Measurements from ENCODE around the gene B3GALT4.

B3GALT4 gene

GRCh38 chr6:33305052-33305451 lies 28.1 kb downstream of the B3GALT4 start:
- H3K9me3 ChIP-seq (ENCODE audit: insufficient read depth, low read depth, low read length): no peaks in the 10 kb centered on the region
- no peak overlapping the region for H3K4me2 ChIP-seq (ENCODE audit: low read depth, low read length, poor library complexity, severe bottlenecking)
- TF ChIP-seq CTCF (conservative IDR thresholded peaks at IDR 0.05; ENCODE audit: low read length): no peak
- TF ChIP-seq EZH2phosphoT487 (IDR thresholded peaks at IDR 0.05; ENCODE audit: borderline replicate concordance): no peak
- peaks cover 16% of the 10 kb centered on the region; the same call in 1 of the 2 replicates for H3K36me3 ChIP-seq (ENCODE audit: insufficient read depth, low read length)
- H3K4me3 ChIP-seq (ENCODE audit: low read length, poor library complexity, severe bottlenecking): no peak overlapping the region
- H3F3A ChIP-seq (ENCODE audit: low read depth): 0 out of 2 replicates have a peak, but pooled peaks cover under 1% of the 10 kb centered on the region
- peaks cover under 1% of the 10 kb centered on the region for H3K4me1 ChIP-seq (ENCODE audit: insufficient read depth, low read length, poor library complexity, severe bottlenecking)
- peaks cover 52% of the 10 kb centered on the region for H3K79me2 ChIP-seq (ENCODE audit: insufficient read depth, low read length)
- no peak overlapping the region for H3K9ac ChIP-seq (ENCODE audit: low read depth, low read length, poor library complexity, severe bottlenecking)
- peaks cover 8% of the 10 kb centered on the region for H4K20me1 ChIP-seq (ENCODE audit: insufficient read depth, low read length, poor library complexity, severe bottlenecking)
- H3K27me3 ChIP-seq (ENCODE audit: insufficient read depth, low read length, poor library complexity, severe bottlenecking): no peaks in the 10 kb centered on the region
- no peak overlapping the region for H2AFZ ChIP-seq (ENCODE audit: low read length)
- no peaks in the 10 kb centered on the region for H3K9me2 ChIP-seq (replicated peaks; ENCODE audit: low read depth, low read length)

- Histone ChIP-seq H3K27me3 (ENCODE audit: insufficient read depth, low read length, poor library complexity, severe bottlenecking) (no peaks in the 10 kb centered on the region), H3K4me2 (ENCODE audit: low read depth, low read length, poor library complexity, severe bottlenecking) (no peak overlapping the region), H3F3A (ENCODE audit: low read depth) (no peaks in the 10 kb centered on the region), H3K4me1 (ENCODE audit: insufficient read depth, low read length, poor library complexity, severe bottlenecking) (no peaks in the 10 kb centered on the region), H3K36me3 (ENCODE audit: insufficient read depth, low read length) (peaks cover 16% of the 10 kb centered on the region; the same call in 1 of the 2 replicates), H3K9me3 (ENCODE audit: insufficient read depth, low read depth, low read length) (no peaks in the 10 kb centered on the region), H4K20me1 (ENCODE audit: insufficient read depth, low read length, poor library complexity, severe bottlenecking) (peaks cover 13% of the 10 kb centered on the region), H3K9me2 (replicated peaks; ENCODE audit: low read depth, low read length) (no peaks in the 10 kb centered on the region), H3K4me3 (ENCODE audit: low read length, poor library complexity, severe bottlenecking) (no peak overlapping the region), H3K9ac (ENCODE audit: low read depth, low read length, poor library complexity, severe bottlenecking) (no peak overlapping the region), H2AFZ (ENCODE audit: low read length) (no peak overlapping the region), H3K79me2 (ENCODE audit: insufficient read depth, low read length) (peaks cover 50% of the 10 kb centered on the region; the same call in 1 of the 2 replicates)
- no peak for TF ChIP-seq EZH2phosphoT487 (IDR thresholded peaks at IDR 0.05; ENCODE audit: borderline replicate concordance)
- TF ChIP-seq CTCF (conservative IDR thresholded peaks at IDR 0.05; ENCODE audit: low read length): no peak
Measured at GRCh38 chr6:33306356-33306755, 29.4 kb downstream of the B3GALT4 start.

GRCh38 chr6:33312361-33313104 lies 35.6 kb downstream of the B3GALT4 start:
- Histone ChIP-seq H3K4me1 (ENCODE audit: insufficient read depth, low read length, poor library complexity, severe bottlenecking) (peaks cover 24% of the 10 kb centered on the region), H3K79me2 (ENCODE audit: insufficient read depth, low read length) (peaks cover 72% of the 10 kb centered on the region), H3K36me3 (ENCODE audit: insufficient read depth, low read length) (no peaks in the 10 kb centered on the region), H3K9ac (ENCODE audit: low read depth, low read length, poor library complexity, severe bottlenecking) (peak overlapping the region; percentile 93), H3K4me2 (ENCODE audit: low read depth, low read length, poor library complexity, severe bottlenecking) (peak overlapping the region; percentile 95), H2AFZ (ENCODE audit: low read length) (no peak overlapping the region), H3K4me3 (ENCODE audit: low read length, poor library complexity, severe bottlenecking) (peak overlapping the region; percentile 94), H4K20me1 (ENCODE audit: insufficient read depth, low read length, poor library complexity, severe bottlenecking) (peaks cover 35% of the 10 kb centered on the region), H3K9me2 (replicated peaks; ENCODE audit: low read depth, low read length) (no peaks in the 10 kb centered on the region), H3K9me3 (ENCODE audit: insufficient read depth, low read depth, low read length) (no peaks in the 10 kb centered on the region), H3K27me3 (ENCODE audit: insufficient read depth, low read length, poor library complexity, severe bottlenecking) (no peaks in the 10 kb centered on the region), H3F3A (ENCODE audit: low read depth) (no peaks in the 10 kb centered on the region)
- TF ChIP-seq EZH2phosphoT487 (IDR thresholded peaks at IDR 0.05; ENCODE audit: borderline replicate concordance) (no peak), CTCF (conservative IDR thresholded peaks at IDR 0.05; ENCODE audit: low read length) (no peak)
